Mesothelial cell of epicardium (in vitro differentiated cells): ENCODE measurements around the gene GMPPB. TPM values are rescaled to one million over a fixed set of nuclear protein-coding genes. Genes with fewer than 3 reads are reported as not detected.

Source experiments
- DNase-seq, 2 experiments: peaks; one replicate each; pipeline ENCODE4 v3.0.0; 2021; ENCODE audit warnings: low spot score in 2 of 2; ENCODE audit not compliant: unreplicated experiment in 2 of 2
- H3K27ac Mint-ChIP-seq: 2 replicates; pipeline ENCODE4 v1.8.0; 2021; ENCODE audit warnings: mixed read lengths
- H3K27me3 Mint-ChIP-seq: 2 replicates; pipeline ENCODE4 v1.8.0; 2021; ENCODE audit warnings: low read depth, mixed read lengths
- H3K36me3 Mint-ChIP-seq: 2 replicates; pipeline ENCODE4 v1.8.0; 2021; ENCODE audit warnings: mixed read lengths
- H3K4me1 Mint-ChIP-seq: 2 replicates; pipeline ENCODE4 v1.8.0; 2021; ENCODE audit warnings: mixed read lengths
- H3K4me3 Mint-ChIP-seq: 2 replicates; pipeline ENCODE4 v1.8.0; 2021; ENCODE audit warnings: mild to moderate bottlenecking, moderate library complexity, mixed read lengths
- H3K9me3 Mint-ChIP-seq: 2 replicates; pipeline ENCODE4 v1.8.0; 2021; ENCODE audit warnings: mixed read lengths
- total RNA-seq: library from RNA; stranded (reverse); gene quantifications from 3 replicates; pipeline ENCODE4 v1.2.1, GENCODE V29; 2021
- TF ChIP-seq, protein P1 (sequence below): fragments of 200-600 bp; sonication (generic); IDR thresholded peaks from one replicate; pipeline ENCODE4 v1.5.0; 2021; ENCODE audit warnings: antibody characterized with exemption; ENCODE audit not compliant: unreplicated experiment

Gene GMPPB
- total RNA-seq, 1 donor from 2014 or later = 32.3 TPM

- Mint-ChIP-seq H3K27ac (no peak overlapping the region), H3K9me3 (no peaks in the 10 kb centered on the region), H3K4me1 (peaks cover 13% of the 10 kb centered on the region), H3K27me3 (peaks cover 2% of the 10 kb centered on the region), H3K36me3 (no peaks in the 10 kb centered on the region), H3K4me3 (no peak overlapping the region)
- DNase-seq = no peak
- TF ChIP-seq, protein P1, sequence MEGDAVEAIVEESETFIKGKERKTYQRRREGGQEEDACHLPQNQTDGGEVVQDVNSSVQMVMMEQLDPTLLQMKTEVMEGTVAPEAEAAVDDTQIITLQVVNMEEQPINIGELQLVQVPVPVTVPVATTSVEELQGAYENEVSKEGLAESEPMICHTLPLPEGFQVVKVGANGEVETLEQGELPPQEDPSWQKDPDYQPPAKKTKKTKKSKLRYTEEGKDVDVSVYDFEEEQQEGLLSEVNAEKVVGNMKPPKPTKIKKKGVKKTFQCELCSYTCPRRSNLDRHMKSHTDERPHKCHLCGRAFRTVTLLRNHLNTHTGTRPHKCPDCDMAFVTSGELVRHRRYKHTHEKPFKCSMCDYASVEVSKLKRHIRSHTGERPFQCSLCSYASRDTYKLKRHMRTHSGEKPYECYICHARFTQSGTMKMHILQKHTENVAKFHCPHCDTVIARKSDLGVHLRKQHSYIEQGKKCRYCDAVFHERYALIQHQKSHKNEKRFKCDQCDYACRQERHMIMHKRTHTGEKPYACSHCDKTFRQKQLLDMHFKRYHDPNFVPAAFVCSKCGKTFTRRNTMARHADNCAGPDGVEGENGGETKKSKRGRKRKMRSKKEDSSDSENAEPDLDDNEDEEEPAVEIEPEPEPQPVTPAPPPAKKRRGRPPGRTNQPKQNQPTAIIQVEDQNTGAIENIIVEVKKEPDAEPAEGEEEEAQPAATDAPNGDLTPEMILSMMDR = no peak
Observed at GRCh38 chr3:49715611-49716121, 8.1 kb downstream of the GMPPB start.

GRCh38 chr3:49714728-49715550, 8.8 kb downstream of the GMPPB start:
- Mint-ChIP-seq H3K4me3 (no peak overlapping the region), H3K27ac (no peak overlapping the region), H3K36me3 (no peaks in the 10 kb centered on the region), H3K9me3 (no peaks in the 10 kb centered on the region), H3K4me1 (peaks cover 12% of the 10 kb centered on the region), H3K27me3 (peaks cover 2% of the 10 kb centered on the region)
- TF ChIP-seq, protein P1 = no peak
- DNase-seq = no peak

DNA sequence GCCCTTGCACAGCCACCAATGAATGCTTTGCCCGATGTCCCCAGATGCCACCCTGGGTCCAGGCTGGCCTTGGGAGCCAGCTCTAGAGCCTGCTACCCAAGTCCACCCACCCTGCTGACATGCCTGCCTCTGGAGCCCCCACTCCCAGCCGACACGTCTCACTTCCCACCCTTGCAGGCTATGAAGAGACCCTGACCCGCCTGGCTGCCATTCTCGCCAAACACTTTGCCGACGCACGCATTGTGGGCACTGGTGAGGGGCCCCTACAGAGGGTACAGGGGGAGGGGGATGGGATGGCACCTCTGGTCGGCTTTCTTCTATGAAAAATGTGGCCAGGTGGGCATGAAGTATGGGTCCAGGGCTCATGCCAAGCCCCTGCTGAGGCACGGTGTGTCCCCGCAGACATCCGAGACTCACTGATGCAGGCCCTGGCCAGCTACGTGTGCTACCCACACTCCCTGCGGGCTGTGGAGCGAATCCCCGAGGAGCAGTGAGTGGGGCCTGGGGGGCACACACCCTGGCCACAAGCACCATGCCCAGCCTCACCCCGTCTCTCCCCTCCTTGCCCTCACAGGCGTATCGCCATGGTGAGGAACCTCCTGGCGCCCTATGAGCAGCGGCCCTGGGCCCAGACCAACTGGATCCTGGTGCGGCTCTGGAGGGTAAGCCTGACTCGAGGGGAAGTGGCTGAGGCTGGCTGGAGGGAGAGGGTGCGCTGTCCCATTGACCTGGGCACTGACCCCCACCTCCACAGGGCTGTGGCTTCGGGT, 10.2 kb downstream of the GMPPB start:
- H3K36me3 Mint-ChIP-seq = peaks cover under 1% of the 10 kb centered on the region
- H3K4me1 Mint-ChIP-seq = peaks cover 1% of the 10 kb centered on the region
- no peaks in the 10 kb centered on the region for H3K9me3 Mint-ChIP-seq
- H3K27me3 Mint-ChIP-seq = no peaks in the 10 kb centered on the region
- TF ChIP-seq, protein P1 = no peak
- no peak for DNase-seq
- no peak overlapping the region for H3K4me3 Mint-ChIP-seq
- no peak overlapping the region for H3K27ac Mint-ChIP-seq

DNA sequence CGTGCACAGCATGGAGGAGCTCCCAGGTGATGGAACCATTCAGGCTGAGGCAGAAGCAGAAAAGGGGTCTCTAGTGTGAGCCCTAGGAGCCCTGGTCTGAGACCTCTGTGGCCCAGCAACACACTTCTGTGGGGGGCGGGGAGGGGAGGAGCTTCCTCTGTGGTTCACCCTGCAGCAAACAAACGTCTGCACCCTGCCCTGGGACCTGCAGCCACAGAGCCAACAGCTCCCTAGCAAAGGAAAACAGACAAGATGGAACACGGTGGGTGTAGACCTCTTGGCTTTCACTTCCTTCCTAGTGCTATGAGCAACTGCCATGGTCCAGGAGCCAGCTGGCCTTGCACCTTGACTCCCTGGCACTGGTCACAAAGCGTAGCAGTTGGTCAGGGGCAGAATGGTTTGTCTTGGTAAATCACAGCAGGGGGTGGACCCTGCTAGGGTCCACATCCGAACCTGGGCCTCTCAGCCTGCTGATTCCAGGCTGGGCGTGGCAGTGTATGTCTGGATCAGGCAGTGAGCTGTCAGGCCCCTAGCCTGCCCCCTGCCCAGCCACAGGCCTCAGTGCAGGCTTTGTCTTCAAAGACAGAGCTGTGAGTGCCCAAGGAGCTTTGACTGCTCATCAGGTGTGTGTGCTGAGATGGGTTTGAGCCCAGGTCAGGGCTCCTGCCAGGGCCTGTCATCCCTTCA, 11.0 kb downstream of the GMPPB start:
- no peak for DNase-seq

GRCh38 chr3:49712166-49712565, 11.6 kb downstream of the GMPPB start:
- Mint-ChIP-seq H3K27me3 (no peaks in the 10 kb centered on the region), H3K27ac (no peak overlapping the region), H3K9me3 (no peaks in the 10 kb centered on the region), H3K36me3 (peaks cover 5% of the 10 kb centered on the region), H3K4me1 (no peaks in the 10 kb centered on the region), H3K4me3 (no peak overlapping the region)
- DNase-seq = no peak
- TF ChIP-seq, protein P1 = no peak

More for the DNA sequence above, 11.0 kb downstream of the GMPPB start:
- no peaks in the 10 kb centered on the region for H3K27me3 Mint-ChIP-seq
- peaks cover 4% of the 10 kb centered on the region for H3K36me3 Mint-ChIP-seq
- H3K27ac Mint-ChIP-seq = no peak overlapping the region
- no peaks in the 10 kb centered on the region for H3K9me3 Mint-ChIP-seq
- no peaks in the 10 kb centered on the region for H3K4me1 Mint-ChIP-seq
- TF ChIP-seq, protein P1 = no peak
- no peak overlapping the region for H3K4me3 Mint-ChIP-seq
